NCI-H1930 (cell line): ENCODE measurements around the gene ZNF500.

Source experiments
- DNase-seq, 2 experiments: peaks; one replicate each; lab custom pipeline; 2025; lab: John Stamatoyannopoulos, UW

The ZNF500 gene

DNA sequence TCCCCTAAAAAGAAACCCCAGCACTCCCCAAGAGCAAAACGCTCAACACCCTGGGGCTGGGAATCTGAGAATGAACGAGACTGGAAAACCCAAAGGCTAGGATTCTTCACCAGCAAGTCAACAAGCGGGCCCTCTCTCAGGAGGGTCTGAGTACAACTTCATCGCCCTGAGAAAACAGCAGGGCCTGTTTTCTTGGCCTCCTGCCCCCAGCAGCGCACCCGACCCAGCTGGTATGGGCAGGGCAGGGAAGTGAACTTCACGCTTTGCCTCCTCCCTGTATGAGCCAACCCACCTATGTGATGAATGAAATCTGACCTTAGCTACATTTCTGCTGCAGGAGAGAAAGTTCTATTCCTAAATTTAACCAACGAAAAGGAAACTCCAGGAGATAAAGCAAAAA, 62.5 kb downstream of the ZNF500 start:
- no peak for DNase-seq

- no peak for DNase-seq
These were observed 63.1 kb downstream of the ZNF500 start for GRCh38 chr16:4703906-4704305.

- no peak for DNase-seq
These were observed 64.5 kb downstream of the ZNF500 start for GRCh38 chr16:4702466-4702808.

DNA sequence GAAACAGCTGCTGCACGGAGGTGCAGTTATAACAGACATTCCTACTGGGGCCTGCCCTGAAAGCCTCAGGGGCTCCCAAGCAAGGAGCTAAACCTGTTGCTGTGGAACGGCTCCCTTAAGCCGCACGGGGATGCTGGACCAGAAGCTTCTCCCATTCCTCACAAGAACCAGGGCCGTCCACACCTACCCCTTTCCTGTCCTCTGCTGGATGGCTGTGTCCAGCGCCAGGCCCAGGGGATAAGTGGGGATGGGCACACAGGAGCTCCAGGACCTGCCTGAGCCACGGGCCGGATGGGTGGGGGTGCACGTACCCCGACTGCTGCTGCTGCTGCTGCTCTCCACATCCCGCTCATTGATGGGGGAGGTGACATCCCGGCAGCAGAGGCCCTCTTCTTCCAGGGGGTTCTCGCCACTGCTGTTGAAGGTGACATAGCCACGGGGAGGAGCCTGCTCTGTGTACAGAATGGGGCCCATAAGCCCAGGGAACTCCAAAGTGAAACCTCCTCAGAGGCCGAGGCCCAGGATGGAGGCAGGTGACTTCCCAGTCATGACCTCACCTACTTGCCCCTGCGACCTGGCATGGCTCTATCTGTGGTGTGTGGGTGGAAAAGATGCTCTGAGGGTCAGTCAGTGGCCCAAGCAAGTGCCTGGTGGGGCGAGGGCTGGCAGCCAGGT, 65.0 kb downstream of the ZNF500 start:
- no peak for DNase-seq

- no peak for DNase-seq
These were observed 65.8 kb downstream of the ZNF500 start for GRCh38 chr16:4700997-4701743.

DNA sequence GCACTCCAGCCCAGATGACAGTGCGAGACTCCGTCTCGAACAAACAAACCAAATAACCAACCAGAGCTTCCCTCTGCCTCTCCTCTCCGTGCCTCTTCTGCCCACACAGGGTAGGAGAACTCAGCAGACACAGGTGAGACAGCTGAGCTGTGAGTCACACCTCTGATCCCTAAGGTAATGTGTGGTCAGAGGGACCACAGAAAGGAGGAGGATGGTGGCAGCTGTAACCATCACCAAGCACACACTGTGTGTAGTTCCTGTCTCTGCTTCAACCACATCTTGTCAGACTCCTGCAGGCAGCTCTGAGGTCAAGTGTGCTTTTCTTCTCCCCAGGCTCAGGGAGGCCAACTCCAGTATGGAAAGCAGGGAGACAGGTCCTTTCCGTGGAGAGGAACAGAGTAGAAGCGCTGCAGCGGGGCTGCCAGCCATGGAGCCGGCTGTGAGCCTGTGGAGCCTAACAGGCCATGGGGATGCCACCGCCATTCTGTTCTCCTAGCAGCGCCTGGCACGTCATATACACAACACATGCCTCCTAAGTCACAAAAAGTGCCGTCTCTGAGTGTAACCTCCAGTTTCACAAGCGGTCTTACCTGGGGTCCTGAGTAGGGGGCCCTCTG, 66.5 kb downstream of the ZNF500 start:
- DNase-seq, result no peak

DNA sequence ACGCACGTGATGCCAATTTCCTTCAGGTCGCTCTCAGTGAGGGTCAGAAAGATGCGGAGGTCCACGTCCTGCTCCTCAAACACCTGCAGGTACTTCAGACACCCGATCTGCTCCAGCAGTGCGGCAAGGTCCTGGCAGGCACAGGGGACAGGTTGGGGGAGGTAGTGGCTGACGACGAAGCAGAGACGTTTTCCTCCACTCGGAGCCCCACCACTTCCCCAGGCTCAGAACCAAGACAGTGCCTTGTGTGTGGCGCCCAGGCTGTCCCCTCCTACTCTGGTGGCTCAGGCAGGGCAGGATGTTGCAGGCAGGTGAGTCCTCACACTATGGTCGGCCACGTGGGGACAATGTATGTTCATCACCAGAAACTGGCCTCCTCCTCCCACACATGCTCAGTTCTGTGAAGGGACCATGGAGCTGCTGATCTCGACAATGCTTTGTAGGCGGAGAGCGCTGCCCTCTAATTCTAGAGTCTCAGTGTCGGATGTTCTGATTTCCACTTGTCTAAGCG, 67.9 kb downstream of the ZNF500 start:
- DNase-seq, result no peak

GRCh38 chr16:4698321-4699045, 68.5 kb downstream of the ZNF500 start:
- no peak for DNase-seq
